NCI-H510A (cell line): Measurements from ENCODE around the gene COL26A1.

Experiments used
- DNase-seq: peaks from one replicate; lab custom pipeline; 2025; lab: John Stamatoyannopoulos, UW

The COL26A1 gene

DNA sequence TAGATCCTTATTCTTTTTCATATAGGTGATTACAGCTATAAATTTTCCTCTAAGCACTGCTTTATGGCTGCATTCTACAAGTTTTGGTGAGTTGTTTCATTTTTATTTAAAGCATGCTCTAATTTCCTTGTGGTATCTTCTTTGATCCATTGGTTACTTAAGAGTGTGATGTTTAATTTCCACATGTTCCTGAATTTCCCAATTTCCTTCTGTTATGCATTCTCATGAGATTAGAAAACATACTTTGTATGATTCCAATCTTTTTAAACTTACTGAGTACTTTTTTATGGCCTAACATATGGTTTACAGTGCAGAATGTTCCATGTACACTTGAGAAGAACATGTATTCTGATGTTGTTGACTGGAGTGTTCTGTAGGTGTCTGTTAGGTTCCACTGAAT, 213.0 kb downstream of the COL26A1 start:
- no peak for DNase-seq

DNA sequence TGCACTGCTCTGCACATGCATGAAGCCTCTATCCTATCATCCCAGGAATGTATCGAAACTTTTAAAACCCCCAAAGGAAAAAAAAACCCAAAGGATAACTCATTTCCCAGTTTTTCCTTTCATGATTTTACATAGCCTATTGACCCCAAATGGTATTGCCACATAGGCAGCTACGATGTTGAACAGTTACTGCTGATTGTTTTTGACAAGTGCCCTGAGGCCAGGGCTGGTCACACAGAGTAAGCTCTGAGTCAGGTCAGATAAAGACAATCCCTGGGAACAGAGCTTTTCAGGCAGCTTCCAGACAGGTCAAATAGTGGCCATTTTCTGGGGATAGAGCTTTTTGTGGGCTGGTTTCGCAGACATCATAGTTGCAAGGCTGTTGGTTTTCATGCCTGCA, 214.3 kb downstream of the COL26A1 start:
- DNase-seq = no peak

- DNase-seq = no peak
Measured at GRCh38 chr7:101578552-101578951, 215.9 kb downstream of the COL26A1 start.

GRCh38 chr7:101580596-101580995, 217.9 kb downstream of the COL26A1 start:
- DNase-seq = no peak

GRCh38 chr7:101581891-101582290, 219.2 kb downstream of the COL26A1 start:
- DNase-seq = no peak

- DNase-seq = no peak
Measured at GRCh38 chr7:101582971-101583370, 220.3 kb downstream of the COL26A1 start.

DNA sequence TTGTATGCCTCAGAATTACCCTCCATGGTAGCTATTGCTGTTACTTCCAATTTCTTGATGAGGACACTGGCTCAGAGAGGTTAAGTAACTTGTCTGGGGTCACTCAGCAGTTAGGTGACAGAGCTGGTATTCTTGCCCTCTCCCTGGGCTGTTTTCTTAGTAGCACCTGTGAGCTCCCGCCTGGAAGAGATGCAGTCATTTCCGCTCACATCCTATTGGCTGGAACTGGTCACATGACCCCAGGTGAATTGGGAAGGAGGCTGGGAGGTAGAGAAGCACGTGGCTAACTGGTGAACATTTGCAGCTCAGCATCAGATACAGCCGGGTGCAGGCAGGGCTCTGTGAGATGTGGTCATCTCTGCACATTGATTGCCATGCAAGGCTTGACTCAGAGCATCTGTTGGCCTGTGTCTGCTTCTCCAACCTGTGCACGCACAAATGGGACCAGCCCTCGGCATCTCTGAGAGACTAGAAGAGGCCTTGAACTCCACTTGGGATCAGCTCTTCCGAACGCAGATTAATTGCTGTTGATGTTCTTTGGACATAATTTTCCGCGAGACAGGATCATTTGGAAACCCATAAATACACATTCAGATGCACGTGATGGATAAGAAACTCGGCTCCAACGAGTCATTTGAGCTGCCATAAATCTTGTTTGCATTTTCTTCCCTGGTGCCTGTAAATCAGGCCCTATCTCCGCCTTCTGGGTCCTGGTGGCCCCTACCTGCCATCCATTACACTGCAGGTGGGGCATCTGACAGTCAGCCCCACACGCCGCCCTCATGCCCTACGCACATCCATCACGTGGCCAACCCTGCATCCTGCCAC, 223.6 kb downstream of the COL26A1 start:
- DNase-seq = no peak

GRCh38 chr7:101586906-101587677, 224.4 kb downstream of the COL26A1 start:
- DNase-seq = no peak

GRCh38 chr7:101588131-101588935, 225.7 kb downstream of the COL26A1 start:
- no peak for DNase-seq

GRCh38 chr7:101589052-101589451, 226.4 kb downstream of the COL26A1 start:
- no peak for DNase-seq

GRCh38 chr7:101589976-101590662, 227.4 kb downstream of the COL26A1 start:
- DNase-seq = no peak

GRCh38 chr7:101590663-101591435, 228.2 kb downstream of the COL26A1 start:
- DNase-seq = no peak

GRCh38 chr7:101591504-101591903, 228.8 kb downstream of the COL26A1 start:
- DNase-seq = no peak

DNA sequence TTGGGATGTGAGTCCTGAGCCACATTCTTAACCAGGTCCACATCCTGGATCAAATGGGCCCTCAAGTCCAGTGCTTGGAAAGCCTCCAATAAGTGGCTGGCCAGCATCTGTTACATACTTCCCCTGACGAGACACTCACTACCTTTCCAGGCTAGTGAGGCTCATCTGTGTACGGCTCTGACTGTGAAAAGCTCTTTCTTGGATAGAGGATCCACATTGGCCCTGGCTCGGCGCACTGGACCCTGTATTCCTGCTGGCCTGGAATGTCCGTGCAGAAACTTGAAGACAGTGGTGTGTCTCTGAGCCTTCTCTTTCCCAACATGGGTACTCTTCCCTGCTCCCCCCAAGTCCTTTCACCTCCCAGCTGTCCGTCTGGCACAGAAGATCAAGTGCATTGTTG, 230.9 kb downstream of the COL26A1 start:
- no peak for DNase-seq

GRCh38 chr7:101594790-101595189, 232.1 kb downstream of the COL26A1 start:
- no peak for DNase-seq

DNA sequence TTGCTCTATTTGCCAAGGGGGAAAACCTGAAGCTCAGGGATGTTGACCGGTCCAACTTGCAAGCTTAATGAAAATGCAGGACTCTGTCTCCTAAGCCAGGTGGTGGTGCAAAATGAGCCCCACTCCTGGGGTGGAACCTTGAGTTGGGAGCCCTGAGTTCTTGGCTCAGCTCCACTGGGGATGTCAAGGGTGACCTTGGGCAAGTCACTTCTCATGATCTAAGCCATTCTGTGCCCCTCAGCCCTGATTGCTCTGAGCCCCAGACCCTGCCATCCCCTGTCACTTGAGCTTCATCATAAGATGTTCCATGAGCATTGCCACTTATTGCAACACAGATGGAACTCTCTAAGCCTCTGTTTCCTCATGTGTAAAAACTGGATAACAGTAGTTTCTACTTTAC, 232.6 kb downstream of the COL26A1 start:
- DNase-seq = no peak

- no peak for DNase-seq
Measured at GRCh38 chr7:101595766-101596537, 233.3 kb downstream of the COL26A1 start.

GRCh38 chr7:101596898-101597297, 234.2 kb downstream of the COL26A1 start:
- no peak for DNase-seq

GRCh38 chr7:101597941-101598340, 235.3 kb downstream of the COL26A1 start:
- DNase-seq = no peak

DNA sequence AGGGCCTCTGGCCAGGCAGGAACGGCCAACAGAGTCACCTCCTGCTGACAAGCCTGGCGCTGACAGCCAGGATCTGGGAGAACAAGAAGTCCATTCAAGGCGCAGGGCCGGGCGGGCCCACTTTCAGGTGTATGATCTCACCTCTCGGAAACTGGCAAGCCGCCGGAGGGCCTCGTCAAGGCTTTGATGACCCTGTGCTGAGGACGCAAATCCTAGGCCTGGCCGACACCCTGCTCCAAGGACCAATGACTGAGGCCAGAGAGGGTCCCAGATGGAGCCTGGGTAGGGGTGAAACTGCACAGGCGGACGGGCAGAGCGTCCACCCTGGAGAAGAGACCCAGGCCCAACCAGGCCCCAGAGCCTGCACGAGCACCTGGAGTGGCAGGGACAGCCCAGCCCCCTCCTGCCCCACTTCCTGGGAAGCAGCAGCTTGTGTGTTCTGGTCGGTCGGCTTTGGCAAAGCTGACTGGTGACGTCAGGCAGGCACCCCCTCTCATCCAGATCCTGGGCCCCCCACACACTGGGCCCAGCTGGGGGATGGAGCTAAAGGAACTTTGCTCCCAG, 235.8 kb downstream of the COL26A1 start:
- DNase-seq = no peak
